K562 (cell line): ENCODE results near the gene CNPY2. TPM values are rescaled to one million over a fixed set of nuclear protein-coding genes. Genes with fewer than 3 reads are reported as not detected.

Experiments
- ATF1 ChIP-seq, 2 experiments: fragments of 450-650 bp in 1 of 2; IDR thresholded peaks; 2 replicates each; pipeline ENCODE4 v1.6.1; 2016; ENCODE audit warnings: missing compliant biosample characterization in 1 of 2, missing genetic modification characterization in 1 of 2
- CBX8 ChIP-seq: fragments of 200-600 bp; sonication (generic); IDR thresholded peaks from 2 replicates; pipeline ENCODE4 v1.6.1; 2012; ENCODE audit warnings: borderline replicate concordance, mixed run types, low read depth, mild to moderate bottlenecking, moderate library complexity, mixed read lengths, low read length, control low read depth, inconsistent platforms; ENCODE audit not compliant: poor library complexity, severe bottlenecking; ENCODE audit errors: extremely low read depth
- CC2D1A ChIP-seq: fragments of 450-650 bp; IDR thresholded peaks from 2 replicates; pipeline ENCODE4 v1.6.1; 2017; ENCODE audit warnings: mild to moderate bottlenecking
- ESRRB ChIP-seq: fragments of 250-450 bp; sonication (Bioruptor Pico); IDR thresholded peaks from 2 replicates; pipeline ENCODE4 v1.5.0; 2020; ENCODE audit warnings: mild to moderate bottlenecking, moderate library complexity, borderline replicate concordance
- KLF10 ChIP-seq: fragments of 250-450 bp; sonication (Bioruptor Pico); IDR thresholded peaks from 2 replicates; pipeline ENCODE4 v1.6.1; 2021; ENCODE audit warnings: matching md5 sums
- MYC ChIP-seq, 2 experiments: fragments of 250-450 bp in 1 of 2; sonication (Bioruptor Pico) in 1 of 2; IDR thresholded peaks; 2 replicates each; pipeline versions ENCODE4 v1.5.1 to v1.6.1; 2012 to 2021; ENCODE audit warnings: low read depth in 2 of 2, borderline replicate concordance in 1 of 2, improper control_type of control experiment in 1 of 2, low read length in 1 of 2, mild to moderate bottlenecking in 1 of 2, moderate library complexity in 1 of 2
- NFYB ChIP-seq: IDR thresholded peaks from 2 replicates; pipeline ENCODE4 v1.6.1; 2011; ENCODE audit warnings: mild to moderate bottlenecking, moderate library complexity; ENCODE audit not compliant: insufficient read length; ENCODE audit errors: extremely low read depth
- TAL1 ChIP-seq: fragments of 450-650 bp; IDR thresholded peaks from 2 replicates; pipeline ENCODE4 v1.6.1; 2016; ENCODE audit warnings: mild to moderate bottlenecking
- TBL1XR1 ChIP-seq, 2 experiments: IDR thresholded peaks; 2 replicates each; pipeline ENCODE4 v1.6.1; 2012; ENCODE audit warnings: improper control_type of control experiment in 2 of 2, low read length in 2 of 2, mild to moderate bottlenecking in 1 of 2
- ZKSCAN1 ChIP-seq: fragments of 150-350 bp; IDR thresholded peaks from 2 replicates; pipeline ENCODE4 v1.6.1; 2016; ENCODE audit warnings: low read depth, low read length
- polyA plus RNA-seq, 8 experiments: library from polyadenylated mRNA; depleted of rRNA in 4 of 8; stranded (reverse) in 5 of 8; unstranded in 3 of 8; fragments of >200 nt; fragmentation: Nextera tagmentation in 2 of 8; fragmentation: Illumina TruSeq in 1 of 8; extraction: Ambion mirVana in 2 of 8; extraction: Trizol in 1 of 8; gene quantifications; 2 replicates each; pipeline versions ENCODE4 v1.2.1 to v1.2.3, GENCODE V29; 2011 to 2014; ENCODE audit warnings: inconsistent platforms in 1 of 8, missing spikeins in 1 of 8
- total RNA-seq, 7 experiments: library from RNA; depleted of rRNA in 6 of 7; stranded (reverse); fragments of >200 nt in 6 of 7; fragmentation: Illumina TruSeq in 2 of 7; extraction: Trizol in 2 of 7; gene quantifications; 2 replicates each; pipeline versions ENCODE4 v1.2.1 to v1.2.3, GENCODE V29; 2011 to 2021; ENCODE audit warnings: low replicate concordance in 1 of 7
- TF ChIP-seq, protein P1 (sequence below), 2 experiments: fragments of 450-650 bp in 1 of 2; sonication (generic) in 1 of 2; formaldehyde crosslinking in 1 of 2; IDR thresholded peaks; 2 replicates each; pipeline versions ENCODE4 v1.7.1 to v1.9.0; 2016 to 2022; ENCODE audit warnings: inconsistent platforms in 1 of 2, mild to moderate bottlenecking in 1 of 2, missing genetic modification reagents in 1 of 2
- TF ChIP-seq, protein P2 (sequence below), 2 experiments: fragments of 450-650 bp in 1 of 2; IDR thresholded peaks; 2 replicates each; pipeline ENCODE4 v1.6.1; 2011 to 2017; ENCODE audit warnings: low read depth in 2 of 2, antibody characterized with exemption in 1 of 2, borderline replicate concordance in 1 of 2, low read length in 1 of 2, mild to moderate bottlenecking in 1 of 2, mixed read lengths in 1 of 2; ENCODE audit not compliant: control insufficient read depth in 1 of 2

The CNPY2 gene
- total and polyA plus RNA-seq, 9 of the 15 experiments (the other 6 are each of a cell fraction or from before 2014, with no cell fraction given), result 33.8 to 190 (median 138) TPM

GRCh38 chr12:56359851-56360767 is 44.3 kb upstream of the CNPY2 start, which contains the start of gene STAT2 (continued):
- TF ChIP-seq ATF1 (CRISPR knock-in tag; IDR thresholded peaks at IDR 0.05) (no peak), ATF1 (tag; IDR thresholded peaks at IDR 0.05) (peak; percentile 82), CC2D1A (peak; percentile 92; the same call in 1 of the 2 replicates), ZKSCAN1 (peak; percentile 45; the same call in 1 of the 2 replicates), TBL1XR1 (IDR thresholded peaks at IDR 0.05; ENCODE audit: low read length in 2 of 2) (peak; percentile 14 to 53; a peak in 3 of 4 replicates), KLF10 (CRISPR knock-in tag) (no peak), TAL1 (no peak), ESRRB (CRISPR knock-in tag) (no peak), CBX8 (no peak), NFYB (peak; percentile 48), MYC (IDR thresholded peaks at IDR 0.05; ENCODE audit: low read depth, low read length) (peak; percentile 67; the same call in 1 of the 2 replicates), MYC (CRISPR knock-in tag; IDR thresholded peaks at IDR 0.05; ENCODE audit: borderline replicate concordance, low read depth) (no peak)
- TF ChIP-seq, protein P1, sequence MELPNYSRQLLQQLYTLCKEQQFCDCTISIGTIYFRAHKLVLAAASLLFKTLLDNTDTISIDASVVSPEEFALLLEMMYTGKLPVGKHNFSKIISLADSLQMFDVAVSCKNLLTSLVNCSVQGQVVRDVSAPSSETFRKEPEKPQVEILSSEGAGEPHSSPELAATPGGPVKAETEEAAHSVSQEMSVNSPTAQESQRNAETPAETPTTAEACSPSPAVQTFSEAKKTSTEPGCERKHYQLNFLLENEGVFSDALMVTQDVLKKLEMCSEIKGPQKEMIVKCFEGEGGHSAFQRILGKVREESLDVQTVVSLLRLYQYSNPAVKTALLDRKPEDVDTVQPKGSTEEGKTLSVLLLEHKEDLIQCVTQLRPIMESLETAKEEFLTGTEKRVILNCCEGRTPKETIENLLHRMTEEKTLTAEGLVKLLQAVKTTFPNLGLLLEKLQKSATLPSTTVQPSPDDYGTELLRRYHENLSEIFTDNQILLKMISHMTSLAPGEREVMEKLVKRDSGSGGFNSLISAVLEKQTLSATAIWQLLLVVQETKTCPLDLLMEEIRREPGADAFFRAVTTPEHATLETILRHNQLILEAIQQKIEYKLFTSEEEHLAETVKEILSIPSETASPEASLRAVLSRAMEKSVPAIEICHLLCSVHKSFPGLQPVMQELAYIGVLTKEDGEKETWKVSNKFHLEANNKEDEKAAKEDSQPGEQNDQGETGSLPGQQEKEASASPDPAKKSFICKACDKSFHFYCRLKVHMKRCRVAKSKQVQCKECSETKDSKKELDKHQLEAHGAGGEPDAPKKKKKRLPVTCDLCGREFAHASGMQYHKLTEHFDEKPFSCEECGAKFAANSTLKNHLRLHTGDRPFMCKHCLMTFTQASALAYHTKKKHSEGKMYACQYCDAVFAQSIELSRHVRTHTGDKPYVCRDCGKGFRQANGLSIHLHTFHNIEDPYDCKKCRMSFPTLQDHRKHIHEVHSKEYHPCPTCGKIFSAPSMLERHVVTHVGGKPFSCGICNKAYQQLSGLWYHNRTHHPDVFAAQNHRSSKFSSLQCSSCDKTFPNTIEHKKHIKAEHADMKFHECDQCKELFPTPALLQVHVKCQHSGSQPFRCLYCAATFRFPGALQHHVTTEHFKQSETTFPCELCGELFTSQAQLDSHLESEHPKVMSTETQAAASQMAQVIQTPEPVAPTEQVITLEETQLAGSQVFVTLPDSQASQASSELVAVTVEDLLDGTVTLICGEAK (IDR thresholded peaks at IDR 0.05), result peak; percentile 78
- TF ChIP-seq, protein P1 (CRISPR knock-in tag; IDR thresholded peaks at IDR 0.05), result no peak
- TF ChIP-seq, protein P2, sequence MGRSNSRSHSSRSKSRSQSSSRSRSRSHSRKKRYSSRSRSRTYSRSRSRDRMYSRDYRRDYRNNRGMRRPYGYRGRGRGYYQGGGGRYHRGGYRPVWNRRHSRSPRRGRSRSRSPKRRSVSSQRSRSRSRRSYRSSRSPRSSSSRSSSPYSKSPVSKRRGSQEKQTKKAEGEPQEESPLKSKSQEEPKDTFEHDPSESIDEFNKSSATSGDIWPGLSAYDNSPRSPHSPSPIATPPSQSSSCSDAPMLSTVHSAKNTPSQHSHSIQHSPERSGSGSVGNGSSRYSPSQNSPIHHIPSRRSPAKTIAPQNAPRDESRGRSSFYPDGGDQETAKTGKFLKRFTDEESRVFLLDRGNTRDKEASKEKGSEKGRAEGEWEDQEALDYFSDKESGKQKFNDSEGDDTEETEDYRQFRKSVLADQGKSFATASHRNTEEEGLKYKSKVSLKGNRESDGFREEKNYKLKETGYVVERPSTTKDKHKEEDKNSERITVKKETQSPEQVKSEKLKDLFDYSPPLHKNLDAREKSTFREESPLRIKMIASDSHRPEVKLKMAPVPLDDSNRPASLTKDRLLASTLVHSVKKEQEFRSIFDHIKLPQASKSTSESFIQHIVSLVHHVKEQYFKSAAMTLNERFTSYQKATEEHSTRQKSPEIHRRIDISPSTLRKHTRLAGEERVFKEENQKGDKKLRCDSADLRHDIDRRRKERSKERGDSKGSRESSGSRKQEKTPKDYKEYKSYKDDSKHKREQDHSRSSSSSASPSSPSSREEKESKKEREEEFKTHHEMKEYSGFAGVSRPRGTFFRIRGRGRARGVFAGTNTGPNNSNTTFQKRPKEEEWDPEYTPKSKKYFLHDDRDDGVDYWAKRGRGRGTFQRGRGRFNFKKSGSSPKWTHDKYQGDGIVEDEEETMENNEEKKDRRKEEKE (IDR thresholded peaks at IDR 0.05; ENCODE audit: borderline replicate concordance in 1 of 2, control insufficient read depth in 1 of 2, low read depth in 2 of 2, low read length in 1 of 2), result no peak
